DMS79 treated with DMSO at 0.1 percent for 48 hours (cell line): ENCODE data around the gene AFF3.

ENCODE experiments used
- DNase-seq: peaks from one replicate; lab custom pipeline; 2025; lab: John Stamatoyannopoulos, UW

Gene AFF3

DNA sequence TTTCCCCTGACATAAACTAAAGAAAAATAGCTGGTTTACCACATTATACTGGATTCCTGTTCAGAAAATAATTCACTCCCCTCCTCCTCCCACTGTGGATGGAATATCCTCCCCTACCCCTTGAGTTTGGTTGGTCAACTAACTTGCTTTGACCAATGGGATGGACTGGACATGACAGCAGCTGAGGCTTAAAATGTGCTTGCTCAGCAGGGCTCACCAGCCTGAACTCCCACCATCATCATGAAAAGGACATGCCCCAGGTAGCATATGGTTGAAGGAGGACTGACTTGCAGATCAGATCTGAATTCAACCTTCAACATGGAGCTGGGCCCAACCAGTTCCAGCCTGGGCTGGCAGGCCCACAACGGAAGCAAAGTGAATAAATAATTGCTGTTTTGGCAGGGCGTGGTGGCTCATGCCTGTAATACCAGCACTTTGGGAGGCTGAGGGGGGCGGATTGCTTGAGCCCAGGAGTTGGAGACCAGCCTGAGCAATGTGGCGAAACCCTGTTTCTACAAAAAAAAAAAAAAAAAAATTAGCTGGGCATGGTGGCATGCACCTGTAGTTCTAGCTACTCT, 284.4 kb downstream of the AFF3 start:
- no peak for DNase-seq

- no peak for DNase-seq
These were observed 285.0 kb downstream of the AFF3 start for GRCh38 chr2:99857372-99857771.

DNA sequence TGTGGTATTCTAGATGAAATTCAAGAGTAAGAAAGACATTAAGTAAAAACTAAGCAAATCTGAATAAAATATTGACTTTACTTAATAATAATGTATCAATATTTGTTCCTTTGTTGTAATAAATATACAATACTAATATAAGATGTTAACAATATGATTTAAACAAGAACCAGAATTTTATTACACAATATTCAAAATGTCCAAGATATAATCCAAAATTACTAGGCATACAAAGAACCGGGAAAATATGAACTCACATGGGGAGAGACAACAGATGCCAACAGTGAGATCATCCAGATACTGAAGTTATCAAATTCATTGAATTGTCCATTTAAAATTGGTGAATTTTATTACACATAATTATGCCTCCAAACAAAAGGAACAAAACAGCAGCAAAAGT, 286.3 kb downstream of the AFF3 start:
- DNase-seq: no peak

GRCh38 chr2:99854236-99854852, 288.0 kb downstream of the AFF3 start:
- no peak for DNase-seq

GRCh38 chr2:99852956-99853355, 289.4 kb downstream of the AFF3 start:
- no peak for DNase-seq

DNA sequence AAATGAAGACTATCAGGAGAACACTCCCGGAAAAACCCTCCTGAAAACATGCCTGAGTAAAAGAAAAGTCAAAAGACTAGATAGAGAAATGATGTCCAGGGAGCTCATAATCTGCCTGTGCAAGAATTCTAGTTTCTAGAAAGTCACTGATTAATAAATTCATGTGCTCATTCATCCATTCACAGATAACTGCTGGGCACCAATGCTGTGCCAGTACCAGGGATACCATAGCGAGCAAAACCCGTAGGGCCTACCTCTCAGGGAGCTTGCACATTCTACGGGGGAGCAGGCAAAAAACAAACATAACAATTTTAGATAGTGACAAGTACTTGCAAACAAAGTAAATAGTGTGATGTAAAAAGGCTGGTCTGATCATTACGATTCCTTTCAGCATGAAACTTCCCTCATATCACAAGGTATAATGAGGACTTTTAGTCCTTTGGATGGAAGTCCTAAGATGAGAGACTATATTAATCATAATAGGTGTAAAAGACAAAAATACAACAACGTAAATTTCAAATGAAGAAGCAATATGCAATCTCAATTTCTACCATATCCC, 289.9 kb downstream of the AFF3 start:
- no peak for DNase-seq

DNA sequence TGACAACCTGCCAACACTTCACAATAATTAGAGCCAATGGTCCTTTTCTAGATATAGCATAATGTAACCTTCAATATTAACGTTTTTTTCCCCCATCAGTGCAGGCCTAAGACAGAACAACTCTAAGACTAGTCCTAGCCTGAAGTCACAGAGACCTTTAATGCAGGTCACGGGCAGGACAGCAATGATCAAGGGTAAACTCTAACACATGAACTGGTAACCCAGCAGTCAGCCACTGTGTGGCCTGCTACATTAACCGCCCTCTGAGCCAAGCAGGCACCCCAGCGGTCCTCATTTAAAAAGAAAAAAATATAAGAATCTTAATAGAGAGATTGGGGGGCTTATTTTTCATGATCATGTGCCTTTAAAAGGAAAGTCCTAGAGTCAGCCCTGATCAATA, 290.6 kb downstream of the AFF3 start:
- DNase-seq: no peak

DNA sequence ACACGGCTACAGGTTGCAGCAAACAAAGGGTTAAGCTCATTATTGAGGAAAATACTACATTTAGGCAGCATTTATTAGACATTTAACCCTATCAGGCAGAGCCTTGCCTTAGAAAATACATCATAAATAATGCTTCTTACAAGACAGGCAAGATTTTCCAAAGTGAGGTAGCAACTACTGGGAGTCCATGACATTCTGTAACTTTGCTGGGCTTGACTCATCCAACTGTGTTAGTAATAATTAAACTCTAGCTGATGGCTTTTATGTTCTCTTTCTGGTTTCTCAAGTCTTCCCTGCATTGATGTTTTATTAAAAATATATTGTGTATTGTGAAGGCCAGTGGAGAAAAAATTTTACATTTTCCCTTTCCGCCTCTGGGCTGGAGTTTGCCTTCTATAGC, 291.3 kb downstream of the AFF3 start:
- DNase-seq: no peak

- no peak for DNase-seq
These were observed 292.2 kb downstream of the AFF3 start for GRCh38 chr2:99850084-99850710.

- no peak for DNase-seq
These were observed 295.8 kb downstream of the AFF3 start for GRCh38 chr2:99846462-99847107.

DNA sequence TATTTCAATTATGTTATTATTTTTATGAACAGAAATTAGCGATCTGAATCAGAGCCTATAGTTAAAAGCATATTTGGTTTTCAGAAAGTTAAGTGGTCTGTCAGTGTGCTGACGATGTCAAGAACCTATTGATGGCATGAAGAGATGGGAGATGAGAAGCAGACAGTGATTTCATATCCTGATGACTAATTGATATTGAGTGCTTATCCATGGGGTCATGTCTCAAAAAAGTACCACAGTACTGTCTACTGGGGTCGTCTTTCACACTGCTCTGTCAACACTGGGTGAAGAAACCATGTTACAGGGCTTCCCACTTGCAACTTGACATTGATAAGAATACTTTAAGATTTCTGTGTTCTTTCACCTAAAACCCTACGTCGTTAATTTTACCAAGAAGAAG, 297.1 kb downstream of the AFF3 start:
- DNase-seq: no peak

DNA sequence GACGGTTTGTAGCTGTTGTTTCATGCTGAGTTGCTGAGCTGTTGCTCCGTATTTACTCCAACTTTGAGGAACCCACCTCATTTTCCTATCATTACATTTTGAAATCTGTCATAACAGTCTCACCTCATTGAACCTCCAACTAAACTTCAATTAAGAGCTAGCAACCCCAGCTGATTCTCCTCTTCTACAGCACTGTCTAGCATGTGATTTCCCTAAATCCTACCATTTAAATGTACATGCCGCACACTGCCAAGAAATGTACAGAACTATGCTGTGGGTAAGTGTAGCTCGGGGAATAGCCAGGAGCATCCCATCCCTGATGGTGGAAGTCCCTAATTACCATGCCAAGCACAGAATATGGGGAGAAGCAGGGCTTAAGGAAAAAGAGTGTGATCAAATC, 299.9 kb downstream of the AFF3 start:
- no peak for DNase-seq

- no peak for DNase-seq
These were observed 300.6 kb downstream of the AFF3 start for GRCh38 chr2:99841749-99842148.

GRCh38 chr2:99840831-99841230, 301.6 kb downstream of the AFF3 start:
- no peak for DNase-seq

- no peak for DNase-seq
These were observed 305.4 kb downstream of the AFF3 start for GRCh38 chr2:99836690-99837605.

- no peak for DNase-seq
These were observed 308.0 kb downstream of the AFF3 start for GRCh38 chr2:99834426-99834825.

GRCh38 chr2:99833586-99834201, 308.7 kb downstream of the AFF3 start:
- no peak for DNase-seq

DNA sequence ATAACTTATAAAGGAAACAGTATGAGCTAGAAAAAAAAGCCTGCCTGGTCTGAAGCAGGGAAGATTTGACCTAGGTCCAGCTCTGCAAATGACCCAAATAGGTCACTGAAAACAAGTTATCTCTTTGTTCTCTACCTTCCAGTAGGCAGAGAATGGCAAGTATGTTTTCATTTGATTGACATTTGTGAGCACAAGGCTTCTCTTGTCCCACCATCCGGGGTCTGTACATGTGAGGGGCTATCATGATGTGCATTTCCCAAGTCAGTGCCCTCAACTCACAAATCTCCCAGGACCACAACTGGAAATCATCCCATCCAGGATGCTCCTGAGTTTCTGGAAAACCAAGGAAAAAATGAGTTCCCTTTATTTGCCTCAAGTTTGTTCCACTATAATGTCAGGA, 309.5 kb downstream of the AFF3 start:
- no peak for DNase-seq

GRCh38 chr2:99831772-99832171, 310.6 kb downstream of the AFF3 start:
- no peak for DNase-seq

DNA sequence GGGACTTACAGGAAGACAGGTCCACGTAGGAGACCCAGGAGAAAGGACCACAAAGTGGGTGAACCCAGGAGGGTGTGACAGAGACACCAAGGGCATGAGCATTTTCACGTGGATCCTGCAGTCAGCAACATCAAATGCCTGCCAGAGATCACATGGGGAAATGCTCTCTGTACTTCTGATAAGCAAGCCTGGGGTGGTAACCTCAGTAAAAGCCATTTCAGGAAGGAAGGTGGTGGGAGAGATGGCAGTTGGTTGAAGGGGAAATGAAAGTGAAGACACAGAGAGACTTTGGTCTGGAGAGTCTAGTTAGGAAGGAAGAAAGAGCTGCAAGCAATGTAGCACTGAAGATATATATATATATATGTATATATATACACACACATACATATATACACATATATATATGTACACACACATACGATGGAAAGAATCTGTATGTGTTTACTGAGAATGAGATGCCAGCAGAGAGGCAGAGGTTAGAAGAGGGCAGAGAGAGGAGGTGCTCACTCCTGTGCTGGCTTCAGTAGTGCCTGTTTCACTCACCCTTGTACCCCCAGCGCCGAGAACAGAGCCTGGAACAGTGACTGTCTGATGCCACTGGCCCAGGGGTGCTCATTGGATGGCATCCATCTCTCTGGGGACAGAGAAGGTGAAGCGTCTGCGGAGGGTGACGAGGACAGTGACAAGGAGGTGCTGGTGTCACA, 314.9 kb downstream of the AFF3 start:
- no peak for DNase-seq

- DNase-seq: no peak
These were observed 316.8 kb downstream of the AFF3 start for GRCh38 chr2:99825630-99826029.
